Measurements from ENCODE around the gene SLC35F4. TPM values are rescaled to one million over a fixed set of nuclear protein-coding genes. Genes with fewer than 3 reads are reported as not detected.
"Not testable (repeated sequence)": the region's sequence is repeated elsewhere in the genome, so short reads cannot be mapped to it uniquely, and the experiment has no call there.

Gene SLC35F4
- total RNA-seq, 1 experiment from 2014 or later: not detected

- DNase-seq: no peak
- H3K27me3 ChIP-seq (replicated peaks; ENCODE audit: control insufficient read depth, insufficient read depth, low read length): no peaks in the 10 kb centered on the region
- Mint-ChIP-seq H3K4me3 (ENCODE audit: unreplicated experiment) (no peak overlapping the region), H3K36me3 (ENCODE audit: insufficient read depth, unreplicated experiment) (no peaks in the 10 kb centered on the region), H3K27me3 (ENCODE audit: insufficient read depth, unreplicated experiment) (peaks cover 9% of the 10 kb centered on the region), H3K9me3 (ENCODE audit: unreplicated experiment) (no peaks in the 10 kb centered on the region), H3K27ac (ENCODE audit: unreplicated experiment) (no peak overlapping the region), H3K4me1 (ENCODE audit: low read depth, unreplicated experiment) (peaks cover 4% of the 10 kb centered on the region)
- intact Hi-C loops (cut with micrococcal nuclease; ENCODE audit: unreplicated experiment): no loop called here
- CTCF ChIA-PET: no interaction called here
- no peak for TF ChIP-seq CTCF (IDR thresholded peaks at IDR 0.05; ENCODE audit: insufficient read depth in 1 of 2, low read depth in 1 of 2, low read length in 1 of 2, severe bottlenecking in 1 of 2, unreplicated experiment in 1 of 2)
- POLR2A ChIA-PET: no interaction called here
- BruUV-seq (replicated peaks): no TSS peak
- no peaks in the 10 kb centered on the region for H3K9me3 ChIP-seq
- no peak overlapping the region for H3K4me3 ChIP-seq (ENCODE audit: low read depth, low read length)
- no peaks in the 10 kb centered on the region for H3K36me3 ChIP-seq (ENCODE audit: control insufficient read depth, insufficient read depth, low read length)
- H3K4me1 ChIP-seq: no peaks in the 10 kb centered on the region
Measured at GRCh38 chr14:57865066-57865402, 858 bp downstream of the SLC35F4 start.

DNA sequence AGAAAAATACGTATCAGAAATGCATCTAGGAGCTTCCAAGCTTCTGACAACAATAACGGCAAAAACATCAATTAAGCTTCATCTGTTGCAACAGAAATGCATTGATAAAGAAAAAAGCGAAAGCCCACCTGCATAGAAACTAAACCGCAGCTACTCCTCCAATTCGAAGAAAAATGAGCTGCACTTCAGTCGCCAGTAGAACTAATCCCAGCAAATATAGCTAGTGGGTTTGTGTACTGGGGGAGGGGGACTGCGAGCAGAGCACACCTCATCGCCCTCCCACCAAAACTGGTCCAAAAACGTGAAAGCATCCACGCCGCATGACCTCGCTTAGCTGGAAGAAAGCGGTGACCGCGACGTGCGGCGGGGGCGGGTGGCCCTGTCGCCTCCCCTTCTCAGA is 1.2 kb downstream of the SLC35F4 start:
- no peak for DNase-seq
- H3K27ac Mint-ChIP-seq (ENCODE audit: unreplicated experiment): no peak overlapping the region
- H3K27me3 Mint-ChIP-seq (ENCODE audit: insufficient read depth, unreplicated experiment): peaks cover 9% of the 10 kb centered on the region
- H3K4me3 Mint-ChIP-seq (ENCODE audit: unreplicated experiment): no peak overlapping the region
- no peaks in the 10 kb centered on the region for H3K4me1 Mint-ChIP-seq (ENCODE audit: low read depth, unreplicated experiment)
- no TSS peak for BruUV-seq (replicated peaks)
- H3K36me3 Mint-ChIP-seq (ENCODE audit: insufficient read depth, unreplicated experiment): no peaks in the 10 kb centered on the region
- no peaks in the 10 kb centered on the region for H3K9me3 Mint-ChIP-seq (ENCODE audit: unreplicated experiment)
- ChIA-PET POLR2A (no interaction called here), CTCF (no interaction called here)
- no peaks in the 10 kb centered on the region for H3K9me3 ChIP-seq
- no peaks in the 10 kb centered on the region for H3K36me3 ChIP-seq (ENCODE audit: control insufficient read depth, insufficient read depth, low read length)
- intact Hi-C loops (cut with micrococcal nuclease; ENCODE audit: unreplicated experiment): no loop called here
- no peak for TF ChIP-seq CTCF (IDR thresholded peaks at IDR 0.05; ENCODE audit: insufficient read depth in 1 of 2, low read depth in 1 of 2, low read length in 1 of 2, severe bottlenecking in 1 of 2, unreplicated experiment in 1 of 2)
- no peak overlapping the region for H3K4me3 ChIP-seq (ENCODE audit: low read depth, low read length)
- H3K4me1 ChIP-seq: no peaks in the 10 kb centered on the region
- H3K27me3 ChIP-seq (replicated peaks; ENCODE audit: control insufficient read depth, insufficient read depth, low read length): no peaks in the 10 kb centered on the region

- no TSS peak for BruUV-seq (replicated peaks)
- no peak overlapping the region for H3K27ac Mint-ChIP-seq (ENCODE audit: unreplicated experiment)
- intact Hi-C loops (cut with micrococcal nuclease; ENCODE audit: unreplicated experiment): no loop called here
- H3K4me3 Mint-ChIP-seq (ENCODE audit: unreplicated experiment): no peak overlapping the region
- H3K4me1 Mint-ChIP-seq (ENCODE audit: low read depth, unreplicated experiment): no peaks in the 10 kb centered on the region
- H3K36me3 Mint-ChIP-seq (ENCODE audit: insufficient read depth, unreplicated experiment): no peaks in the 10 kb centered on the region
- no peaks in the 10 kb centered on the region for H3K36me3 ChIP-seq (ENCODE audit: control insufficient read depth, insufficient read depth, low read length)
- no peak overlapping the region for H3K4me3 ChIP-seq (ENCODE audit: low read depth, low read length)
- no peaks in the 10 kb centered on the region for H3K27me3 ChIP-seq (replicated peaks; ENCODE audit: control insufficient read depth, insufficient read depth, low read length)
- CTCF ChIA-PET: no interaction called here
- POLR2A ChIA-PET: no interaction called here
- peaks cover 9% of the 10 kb centered on the region for H3K27me3 Mint-ChIP-seq (ENCODE audit: insufficient read depth, unreplicated experiment)
- no peak for DNase-seq
- H3K9me3 ChIP-seq: no peaks in the 10 kb centered on the region
- no peaks in the 10 kb centered on the region for H3K9me3 Mint-ChIP-seq (ENCODE audit: unreplicated experiment)
- TF ChIP-seq CTCF (IDR thresholded peaks at IDR 0.05; ENCODE audit: insufficient read depth in 1 of 2, low read depth in 1 of 2, low read length in 1 of 2, severe bottlenecking in 1 of 2, unreplicated experiment in 1 of 2): no peak
- H3K4me1 ChIP-seq: no peaks in the 10 kb centered on the region
Measured at GRCh38 chr14:57863471-57863870, 2.4 kb downstream of the SLC35F4 start.

GRCh38 chr14:57855666-57856065 is 10.2 kb downstream of the SLC35F4 start:
- POLR2A ChIA-PET; H3K4me1 ChIP-seq; H3K4me1 Mint-ChIP-seq (ENCODE audit: low read depth, unreplicated experiment); H3K27me3 Mint-ChIP-seq (ENCODE audit: insufficient read depth, unreplicated experiment); H3K4me3 Mint-ChIP-seq (ENCODE audit: unreplicated experiment); H3K4me3 ChIP-seq (ENCODE audit: low read depth, low read length); intact Hi-C loops (cut with micrococcal nuclease; ENCODE audit: unreplicated experiment); CTCF ChIA-PET; H3K36me3 Mint-ChIP-seq (ENCODE audit: insufficient read depth, unreplicated experiment); H3K36me3 ChIP-seq (ENCODE audit: control insufficient read depth, insufficient read depth, low read length); H3K27ac Mint-ChIP-seq (ENCODE audit: unreplicated experiment); H3K27me3 ChIP-seq (replicated peaks; ENCODE audit: control insufficient read depth, insufficient read depth, low read length); H3K9me3 Mint-ChIP-seq (ENCODE audit: unreplicated experiment); BruUV-seq (replicated peaks); H3K9me3 ChIP-seq; DNase-seq: not testable (repeated sequence)

Data from Caco-2 (cell line).